Caco-2 (cell line): ENCODE data around the gene CNIH4. TPM values are rescaled to one million over a fixed set of nuclear protein-coding genes. Genes with fewer than 3 reads are reported as not detected.
"Not testable (repeated sequence)": the region's sequence is repeated elsewhere in the genome, so short reads cannot be mapped to it uniquely, and the experiment has no call there.

Source experiments
- BruUV-seq: library from RNA; stranded (reverse); fragments of 400-500 nt; replicated peaks from 2 replicates; lab custom pipeline; 2021; lab: Mats Ljungman, UMichigan
- CTCF ChIA-PET: fragments of 300-600 bp; sonication (Branson Sonifier 250); formaldehyde crosslinking; loops from one replicate; lab custom pipeline; 2022; ENCODE audit warnings: antibody characterized with exemption; lab: Charles Lee
- POLR2A ChIA-PET: fragments of 300-600 bp; sonication (Branson Sonifier 250); formaldehyde crosslinking; loops from one replicate; lab custom pipeline; 2022; ENCODE audit warnings: antibody characterized with exemption; lab: Charles Lee
- DNase-seq, 2 experiments: peaks; one replicate each; pipeline versions ENCODE4 v3.0.0 to v3.0.0-alpha.2; 2020 to 2022
- H3K27me3 ChIP-seq: replicated peaks from 2 replicates; pipeline ENCODE4 v1.6.0; 2011; ENCODE audit warnings: low read length; ENCODE audit not compliant: control insufficient read depth, insufficient read depth
- H3K36me3 ChIP-seq: 2 replicates; pipeline ENCODE4 v1.5.1; 2011; ENCODE audit warnings: low read length; ENCODE audit not compliant: control insufficient read depth, insufficient read depth
- H3K4me1 ChIP-seq: fragments of 250-450 bp; sonication (Bioruptor Pico); 2 replicates; pipeline ENCODE4 v1.5.1; 2020; ENCODE audit warnings: mild to moderate bottlenecking
- H3K4me3 ChIP-seq: 2 replicates; pipeline ENCODE4 v1.5.1; 2011; ENCODE audit warnings: low read depth, mild to moderate bottlenecking, control low read depth, low read length
- H3K9me3 ChIP-seq: fragments of 250-450 bp; sonication (Bioruptor Pico); 2 replicates; pipeline ENCODE4 v1.5.1; 2020; ENCODE audit warnings: mild to moderate bottlenecking, moderate library complexity
- H3K27ac Mint-ChIP-seq: one replicate; pipeline ENCODE4 v1.8.0; 2022; ENCODE audit warnings: mixed read lengths; ENCODE audit not compliant: unreplicated experiment
- H3K27me3 Mint-ChIP-seq: one replicate; pipeline ENCODE4 v1.8.0; 2022; ENCODE audit warnings: mixed read lengths; ENCODE audit not compliant: insufficient read depth, unreplicated experiment
- H3K36me3 Mint-ChIP-seq: one replicate; pipeline ENCODE4 v1.8.0; 2022; ENCODE audit warnings: mild to moderate bottlenecking, mixed read lengths; ENCODE audit not compliant: insufficient read depth, unreplicated experiment
- H3K4me1 Mint-ChIP-seq: one replicate; pipeline ENCODE4 v1.8.0; 2022; ENCODE audit warnings: low read depth, mixed read lengths; ENCODE audit not compliant: unreplicated experiment
- H3K4me3 Mint-ChIP-seq: one replicate; pipeline ENCODE4 v1.8.0; 2022; ENCODE audit warnings: mild to moderate bottlenecking, moderate library complexity, mixed read lengths; ENCODE audit not compliant: unreplicated experiment
- H3K9me3 Mint-ChIP-seq: one replicate; pipeline ENCODE4 v1.8.0; 2022; ENCODE audit warnings: mixed read lengths; ENCODE audit not compliant: unreplicated experiment
- intact Hi-C: fragments of 100-400 bp; cut with micrococcal nuclease; formaldehyde crosslinking; loops from one replicate; pipeline ENCODE4 v1.10.0; 2022; ENCODE audit not compliant: unreplicated experiment
- total RNA-seq: library from RNA; stranded (reverse); gene quantifications from 2 replicates; pipeline ENCODE4 v1.2.3, GENCODE V29; 2022
- TF ChIP-seq, protein P1 (sequence below), 2 experiments: fragments of 200-600 bp in 1 of 2; IDR thresholded peaks; 1 replicate in 1 of 2; 2 replicates in 1 of 2; pipeline versions ENCODE4 v1.5.1 to v1.8.0; 2011 to 2022; ENCODE audit warnings: antibody characterized with exemption in 1 of 2, control low read depth in 1 of 2, inconsistent platforms in 1 of 2, low read depth in 1 of 2, low read length in 1 of 2, mild to moderate bottlenecking in 1 of 2, moderate library complexity in 1 of 2; ENCODE audit not compliant: insufficient read depth in 1 of 2, severe bottlenecking in 1 of 2, unreplicated experiment in 1 of 2

The CNIH4 gene
- total RNA-seq, 1 experiment from 2014 or later, result 85.6 TPM

DNA sequence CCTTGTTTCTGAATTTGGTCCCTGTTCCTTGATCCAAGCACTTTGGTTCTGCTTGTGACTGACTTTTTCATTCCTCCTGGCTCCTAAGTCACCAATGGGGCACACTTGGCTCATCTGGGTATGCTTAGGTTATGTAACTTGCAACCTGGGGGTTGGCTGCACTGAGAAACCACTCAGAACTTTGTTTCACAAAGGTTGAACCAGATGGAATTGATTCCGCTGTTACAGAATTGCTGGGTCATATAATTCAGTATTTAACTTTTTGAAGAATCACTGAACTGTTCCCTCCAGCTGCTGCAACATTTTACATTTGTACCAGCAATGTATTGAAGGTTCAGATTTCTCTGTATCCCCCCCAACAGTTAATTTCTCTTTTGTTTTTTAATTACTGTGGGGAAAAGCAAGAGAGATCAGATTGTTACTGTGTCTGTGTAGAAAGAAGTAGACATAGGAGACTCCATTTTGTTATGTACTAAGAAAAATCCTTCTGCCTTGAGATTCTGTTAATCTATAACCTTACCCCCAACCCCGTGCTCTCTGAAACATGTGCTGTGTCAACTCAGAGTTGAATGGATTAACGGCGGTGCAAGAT, 17.1 kb upstream of the CNIH4 start:
- no peaks in the 10 kb centered on the region for H3K9me3 Mint-ChIP-seq
- no TSS peak for BruUV-seq
- peaks cover 17% of the 10 kb centered on the region for H3K9me3 ChIP-seq
- H3K27me3 Mint-ChIP-seq, result no peaks in the 10 kb centered on the region
- H3K36me3 ChIP-seq, result peaks cover 1% of the 10 kb centered on the region; the same call in 1 of the 2 replicates
- TF ChIP-seq, protein P1, sequence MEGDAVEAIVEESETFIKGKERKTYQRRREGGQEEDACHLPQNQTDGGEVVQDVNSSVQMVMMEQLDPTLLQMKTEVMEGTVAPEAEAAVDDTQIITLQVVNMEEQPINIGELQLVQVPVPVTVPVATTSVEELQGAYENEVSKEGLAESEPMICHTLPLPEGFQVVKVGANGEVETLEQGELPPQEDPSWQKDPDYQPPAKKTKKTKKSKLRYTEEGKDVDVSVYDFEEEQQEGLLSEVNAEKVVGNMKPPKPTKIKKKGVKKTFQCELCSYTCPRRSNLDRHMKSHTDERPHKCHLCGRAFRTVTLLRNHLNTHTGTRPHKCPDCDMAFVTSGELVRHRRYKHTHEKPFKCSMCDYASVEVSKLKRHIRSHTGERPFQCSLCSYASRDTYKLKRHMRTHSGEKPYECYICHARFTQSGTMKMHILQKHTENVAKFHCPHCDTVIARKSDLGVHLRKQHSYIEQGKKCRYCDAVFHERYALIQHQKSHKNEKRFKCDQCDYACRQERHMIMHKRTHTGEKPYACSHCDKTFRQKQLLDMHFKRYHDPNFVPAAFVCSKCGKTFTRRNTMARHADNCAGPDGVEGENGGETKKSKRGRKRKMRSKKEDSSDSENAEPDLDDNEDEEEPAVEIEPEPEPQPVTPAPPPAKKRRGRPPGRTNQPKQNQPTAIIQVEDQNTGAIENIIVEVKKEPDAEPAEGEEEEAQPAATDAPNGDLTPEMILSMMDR (IDR thresholded peaks at IDR 0.05; ENCODE audit: insufficient read depth in 1 of 2, low read depth in 1 of 2, low read length in 1 of 2, severe bottlenecking in 1 of 2, unreplicated experiment in 1 of 2), result no peak
- no peaks in the 10 kb centered on the region for H3K4me1 Mint-ChIP-seq
- no peaks in the 10 kb centered on the region for H3K27me3 ChIP-seq
- H3K4me1 ChIP-seq, result peaks cover 22% of the 10 kb centered on the region
- CTCF ChIA-PET, result no interaction called here
- no peak for DNase-seq
- peaks cover 7% of the 10 kb centered on the region for H3K36me3 Mint-ChIP-seq
- no peak overlapping the region for H3K4me3 ChIP-seq
- peak overlapping the region; percentile 77 for H3K27ac Mint-ChIP-seq
- H3K4me3 Mint-ChIP-seq, result no peak overlapping the region
- POLR2A ChIA-PET, result no interaction called here
- intact Hi-C loops, result loop anchor here (1.0 kb wide), 1 partner anchor 9 kb away; the partner anchor contains the start of gene NVL

DNA sequence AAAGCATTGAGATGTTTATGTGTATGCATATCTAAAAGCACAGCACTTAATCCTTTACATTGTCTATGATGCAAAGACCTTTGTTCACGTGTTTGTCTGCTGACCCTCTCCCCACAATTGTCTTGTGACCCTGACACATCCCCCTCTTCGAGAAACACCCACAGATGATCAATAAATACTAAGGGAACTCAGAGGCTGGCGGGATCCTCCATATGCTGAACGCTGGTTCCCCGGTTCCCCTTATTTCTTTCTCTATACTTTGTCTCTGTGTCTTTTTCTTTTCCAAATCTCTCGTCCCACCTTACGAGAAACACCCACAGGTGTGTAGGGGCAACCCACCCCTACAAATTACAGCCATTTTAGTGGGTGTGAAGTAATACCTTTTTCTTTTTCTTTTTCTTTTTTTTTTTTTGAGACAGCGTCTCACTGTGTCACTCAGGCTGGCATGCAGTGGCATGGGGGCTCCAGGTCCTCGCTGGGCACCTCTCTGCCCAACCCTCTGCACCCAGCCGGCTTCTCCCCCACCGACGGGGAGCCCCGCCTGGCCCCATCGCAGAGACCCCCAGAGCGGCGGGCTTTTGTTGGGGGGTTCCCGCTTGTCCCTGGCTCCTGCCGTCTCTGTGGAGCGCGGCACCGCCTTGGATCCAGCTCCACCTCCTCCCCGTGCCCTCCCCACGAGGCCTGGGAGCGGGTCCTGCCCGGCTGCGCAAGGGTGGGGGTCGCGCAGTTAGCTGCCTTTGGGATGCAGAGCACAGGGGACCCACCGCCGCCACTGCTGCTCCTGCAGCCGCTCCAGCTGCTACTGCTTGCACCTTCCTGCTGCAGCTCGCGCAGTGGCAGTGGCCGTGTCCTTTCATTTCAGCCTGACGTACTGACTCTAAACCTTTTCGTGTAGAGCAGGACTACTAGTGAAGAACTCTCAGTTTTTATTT, 16.0 kb upstream of the CNIH4 start:
- Histone ChIP-seq H3K9me3 (peaks cover 17% of the 10 kb centered on the region), H3K4me1 (peaks cover 22% of the 10 kb centered on the region), H3K4me3 (peak overlapping the region; percentile 46)
- H3K9me3 Mint-ChIP-seq, H3K27me3 ChIP-seq, POLR2A ChIA-PET, H3K27me3 Mint-ChIP-seq, CTCF ChIA-PET, H3K4me1 Mint-ChIP-seq, H3K36me3 ChIP-seq, H3K36me3 Mint-ChIP-seq, intact Hi-C loops: not testable (repeated sequence)
- TSS peak; percentile 88 for BruUV-seq
- H3K27ac Mint-ChIP-seq, result peak overlapping the region; percentile 91
- peak overlapping the region; percentile 69 for H3K4me3 Mint-ChIP-seq
- peak in 1 of 2 experiments; percentile 30 for DNase-seq

DNA sequence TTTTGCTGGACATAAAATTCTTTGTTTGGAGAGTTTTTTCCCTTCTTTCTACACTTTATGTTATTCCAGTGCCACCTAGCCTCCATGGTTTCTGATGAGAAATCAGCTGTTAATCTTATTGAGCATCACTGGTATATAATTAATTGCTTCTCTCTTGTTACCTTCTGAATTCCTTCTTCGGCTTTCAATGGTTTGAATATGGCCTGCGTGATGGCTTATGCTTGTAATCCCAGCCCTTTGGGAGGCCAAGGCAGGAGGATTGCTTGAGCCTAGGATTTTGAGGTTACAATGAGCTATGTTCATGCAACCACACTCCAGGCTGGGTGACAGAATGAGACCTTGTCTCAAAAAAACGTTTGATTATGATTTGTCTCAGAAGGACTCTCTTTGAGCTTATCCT, 13.0 kb upstream of the CNIH4 start:
- no peaks in the 10 kb centered on the region for H3K4me1 Mint-ChIP-seq
- no peaks in the 10 kb centered on the region for H3K27me3 ChIP-seq
- no peak for DNase-seq
- no peak overlapping the region for H3K4me3 Mint-ChIP-seq
- H3K9me3 Mint-ChIP-seq, result peaks cover 13% of the 10 kb centered on the region
- peaks cover 19% of the 10 kb centered on the region for H3K4me1 ChIP-seq
- TF ChIP-seq, protein P1 (IDR thresholded peaks at IDR 0.05; ENCODE audit: insufficient read depth in 1 of 2, low read depth in 1 of 2, low read length in 1 of 2, severe bottlenecking in 1 of 2, unreplicated experiment in 1 of 2), result no peak
- H3K36me3 ChIP-seq, result peaks cover 1% of the 10 kb centered on the region; the same call in 1 of the 2 replicates
- H3K36me3 Mint-ChIP-seq, result peaks cover 7% of the 10 kb centered on the region
- BruUV-seq, result no TSS peak
- intact Hi-C loops, result no loop called here
- no peak overlapping the region for H3K4me3 ChIP-seq
- POLR2A ChIA-PET, result interaction anchor here (0.6 to 1.3 kb wide), 2 partner anchors 14 to 1580 kb away, joined by 3 to 6 read pairs; partner anchors contain the start of genes NVL and PYCR2
- no peaks in the 10 kb centered on the region for H3K27me3 Mint-ChIP-seq
- H3K9me3 ChIP-seq, result peaks cover 17% of the 10 kb centered on the region
- CTCF ChIA-PET, result no interaction called here
- H3K27ac Mint-ChIP-seq, result no peak overlapping the region
